Muscle of arm (tissue), 12 donors: ENCODE results near the gene NFIX. TPM values are rescaled to one million over a fixed set of nuclear protein-coding genes. Genes with fewer than 3 reads are reported as not detected.

Source experiments
- DNase-seq: peaks from one replicate; pipeline ENCODE4 v3.0.0-alpha.2; 2013
- polyA plus RNA-seq, 12 donors: library from polyadenylated mRNA; unstranded; fragments of 120-200 nt; gene quantifications; one replicate each; pipeline ENCODE4 v1.2.1, GENCODE V29; 2013; ENCODE audit not compliant: insufficient read length in 12 of 12

NFIX gene
- polyA plus RNA-seq, 12 donors = 73.2 to 280 (median 105) TPM

DNA sequence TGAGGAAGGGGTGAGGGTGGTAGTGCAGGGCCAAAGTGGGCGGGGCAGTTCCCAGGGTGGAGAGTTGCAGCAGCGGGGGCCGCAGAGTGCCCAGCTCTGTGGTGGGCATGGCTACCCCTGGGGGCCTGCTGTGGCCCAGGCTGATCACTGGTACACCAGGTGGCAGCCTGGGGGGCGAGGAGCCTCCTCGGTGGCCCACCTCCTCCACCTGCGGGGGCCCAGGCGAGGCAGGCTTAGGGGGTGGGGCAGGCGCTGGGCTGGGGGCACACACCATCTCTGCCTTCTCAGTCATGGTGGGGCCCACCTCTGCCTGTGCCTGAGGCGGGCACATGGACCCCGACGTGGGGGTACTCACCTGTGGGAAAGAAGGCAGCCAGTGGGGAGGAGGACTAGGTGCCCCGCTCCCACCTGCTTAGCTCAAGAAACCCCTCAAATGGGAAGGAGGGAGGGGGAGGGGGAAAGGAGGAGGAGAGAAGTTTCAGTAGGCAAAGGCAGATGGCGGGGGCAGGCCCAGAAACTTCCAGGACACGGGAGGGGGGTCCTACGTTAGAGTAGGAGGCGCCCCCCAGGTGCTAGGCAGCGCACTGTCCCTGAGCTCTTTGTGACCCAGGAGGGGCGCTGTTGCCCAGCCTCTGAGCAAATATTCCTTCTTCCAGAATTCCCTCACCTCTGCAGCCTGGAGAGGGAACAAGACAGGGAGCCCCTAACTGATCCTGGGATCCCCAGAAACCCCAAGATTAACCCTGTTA lies 105.7 kb downstream of the NFIX start:
- no peak for DNase-seq

DNA sequence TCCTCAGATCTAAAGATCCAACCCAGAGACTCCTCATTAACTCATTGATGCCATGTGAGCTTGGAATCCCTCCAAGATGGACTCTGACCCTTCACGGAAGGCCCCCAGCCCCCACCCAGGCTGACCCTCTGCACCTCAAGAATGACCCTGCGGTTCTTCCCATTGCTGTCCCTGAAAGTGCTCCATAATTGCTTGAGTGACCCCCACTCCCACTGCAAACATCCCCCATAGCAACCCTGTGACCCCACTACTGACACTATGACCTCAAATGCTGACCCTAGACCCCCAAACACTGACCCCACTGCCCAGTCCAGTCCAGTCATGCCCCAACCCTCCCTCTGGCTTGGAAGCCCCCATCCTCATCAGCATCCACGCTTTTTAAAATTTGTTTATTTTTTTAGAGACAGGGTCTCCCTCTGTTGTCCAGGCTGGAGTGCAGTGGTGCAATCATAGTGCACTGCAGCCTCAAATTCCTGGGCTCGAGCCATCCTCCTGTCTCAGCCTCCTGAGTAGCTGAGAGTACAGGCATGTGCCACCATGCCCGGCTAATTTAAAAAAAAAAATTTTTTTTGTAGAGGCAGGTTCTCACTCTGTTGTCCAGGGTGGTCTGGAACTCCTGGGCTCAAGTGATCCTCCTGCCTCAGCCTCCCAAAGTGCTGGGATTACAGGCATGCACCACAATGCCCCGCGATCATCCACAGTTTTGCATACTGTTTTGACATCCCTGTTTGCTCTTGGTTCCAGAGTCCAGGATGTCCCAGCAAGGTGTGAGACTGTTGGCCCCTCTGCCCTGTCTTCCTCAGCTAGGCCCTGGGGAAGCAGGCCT lies 106.5 kb downstream of the NFIX start:
- no peak for DNase-seq

DNA sequence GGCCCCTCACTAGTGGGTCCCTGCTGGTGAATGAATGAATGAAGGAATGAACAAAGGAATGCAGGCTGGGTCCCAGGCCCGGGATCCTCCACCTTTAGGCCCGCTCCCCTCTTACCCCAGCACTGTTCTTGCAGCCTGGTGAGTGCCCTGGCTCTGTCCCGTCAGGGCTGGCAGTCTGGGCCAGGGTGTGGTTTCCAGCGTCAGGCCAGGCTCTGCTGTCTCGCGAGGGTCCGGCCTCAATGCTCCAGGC lies 107.1 kb downstream of the NFIX start:
- no peak for DNase-seq

DNA sequence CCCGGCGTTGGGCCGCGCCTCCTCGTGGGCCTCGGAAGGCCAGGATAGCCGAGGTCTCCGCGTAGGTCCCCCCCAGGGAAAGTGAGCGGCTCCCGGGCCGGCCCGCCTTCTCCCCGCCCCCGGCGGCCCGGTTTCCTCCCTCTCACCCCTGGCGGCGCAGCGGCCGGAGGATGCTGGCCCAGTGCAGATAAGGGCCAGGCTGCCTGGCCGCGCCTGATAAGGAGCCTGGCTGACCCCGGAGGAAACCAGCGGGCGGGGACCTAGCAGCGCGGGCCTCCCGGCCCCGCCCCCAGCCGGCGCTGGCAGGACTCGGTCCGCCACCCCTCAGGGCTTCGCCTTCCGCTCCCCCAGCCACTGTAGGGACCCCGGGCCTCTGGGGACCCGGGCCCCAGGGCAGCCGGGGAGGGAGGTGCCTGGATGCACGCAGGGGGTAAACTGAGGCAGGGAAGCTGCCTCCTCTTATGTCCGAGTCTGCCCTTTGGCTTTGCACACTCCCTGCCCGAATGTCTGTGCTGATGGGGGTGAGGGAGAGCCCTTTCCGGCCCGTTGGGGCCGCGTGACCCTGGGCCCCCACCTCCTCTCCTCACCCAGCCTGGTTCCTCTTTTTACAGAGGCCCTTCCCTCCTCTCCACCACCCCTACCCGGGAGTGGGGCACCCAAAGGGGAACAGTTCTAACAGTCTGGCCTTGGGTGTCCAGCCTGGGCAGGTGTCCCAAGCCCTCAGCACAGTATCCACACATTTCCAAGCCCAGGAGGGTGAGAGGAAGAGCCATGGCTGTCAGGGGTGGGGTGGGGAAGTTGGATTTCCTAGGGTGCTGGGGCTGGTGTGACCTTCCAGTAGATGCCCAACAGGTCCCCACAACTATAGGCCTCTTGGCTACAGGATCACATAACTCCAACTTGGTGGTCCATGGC lies 107.6 kb downstream of the NFIX start, which contains the start of gene LYL1:
TSS of gene LYL1 (minus strand) at position 193 of the 915 bp plus-strand sequence. CDS start 1,687 bp downstream, outside the sequence.
- no peak for DNase-seq

DNA sequence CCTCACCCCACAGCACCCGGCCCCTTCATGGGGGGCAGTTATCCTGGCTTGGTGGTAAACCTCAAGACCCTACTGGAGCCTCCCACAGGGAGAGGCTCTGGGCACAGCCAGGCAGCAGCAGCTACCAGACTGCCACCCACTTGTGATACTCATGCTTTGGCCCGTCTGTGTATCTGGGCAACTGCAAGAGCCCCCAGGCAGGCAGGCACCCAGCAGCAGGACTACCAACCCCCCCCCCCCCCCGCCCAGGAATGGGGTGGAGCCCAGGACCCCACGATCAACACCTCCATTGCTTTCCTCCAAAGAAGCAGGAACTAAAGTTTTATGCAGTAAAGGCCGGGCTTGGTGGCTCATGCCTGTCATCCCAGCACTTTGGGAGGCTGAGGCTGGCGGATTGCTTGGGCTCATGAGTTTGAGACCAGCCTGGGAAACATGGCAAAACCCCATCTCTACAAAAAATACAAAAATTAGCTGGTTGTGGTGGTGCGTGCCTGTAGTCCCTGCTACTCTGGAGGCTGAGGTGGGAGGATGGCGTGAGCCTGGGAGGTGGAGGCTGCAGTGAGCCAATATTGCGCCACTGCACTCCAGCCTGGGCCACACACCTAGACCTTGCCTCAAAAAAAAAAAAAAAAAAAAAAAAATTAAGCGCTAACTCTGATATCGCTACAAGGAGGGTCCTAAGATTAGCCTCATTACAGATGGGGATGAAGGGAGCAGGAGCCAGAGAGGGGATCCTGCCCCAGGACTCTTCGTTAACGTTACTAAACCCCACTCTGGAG lies 108.5 kb downstream of the NFIX start:
- no peak for DNase-seq

DNA sequence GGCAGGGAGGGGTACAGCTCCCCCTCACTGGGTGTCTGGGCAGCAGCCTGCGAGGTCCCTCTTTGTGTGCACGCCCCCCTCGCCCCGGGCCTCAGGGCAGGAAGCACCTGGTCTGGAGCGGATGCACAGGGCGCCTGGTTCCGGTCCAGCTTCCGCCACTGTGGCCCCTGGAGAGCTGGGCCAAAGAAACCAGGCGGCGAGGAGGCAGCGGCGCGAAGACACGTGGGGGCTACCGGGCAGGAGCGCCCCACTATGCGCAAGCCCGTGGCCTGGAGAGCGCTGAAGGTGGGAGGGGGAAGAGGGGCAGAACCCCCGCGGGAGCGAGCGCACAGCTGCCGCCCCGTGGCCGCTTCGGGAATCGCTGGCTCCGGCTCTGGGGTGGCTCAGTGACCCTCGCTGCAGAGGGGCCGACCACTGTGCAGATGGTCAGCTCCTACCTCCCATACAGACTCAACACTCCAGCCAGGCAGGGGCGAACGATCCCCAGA lies 109.1 kb downstream of the NFIX start:
- DNase-seq = no peak

DNA sequence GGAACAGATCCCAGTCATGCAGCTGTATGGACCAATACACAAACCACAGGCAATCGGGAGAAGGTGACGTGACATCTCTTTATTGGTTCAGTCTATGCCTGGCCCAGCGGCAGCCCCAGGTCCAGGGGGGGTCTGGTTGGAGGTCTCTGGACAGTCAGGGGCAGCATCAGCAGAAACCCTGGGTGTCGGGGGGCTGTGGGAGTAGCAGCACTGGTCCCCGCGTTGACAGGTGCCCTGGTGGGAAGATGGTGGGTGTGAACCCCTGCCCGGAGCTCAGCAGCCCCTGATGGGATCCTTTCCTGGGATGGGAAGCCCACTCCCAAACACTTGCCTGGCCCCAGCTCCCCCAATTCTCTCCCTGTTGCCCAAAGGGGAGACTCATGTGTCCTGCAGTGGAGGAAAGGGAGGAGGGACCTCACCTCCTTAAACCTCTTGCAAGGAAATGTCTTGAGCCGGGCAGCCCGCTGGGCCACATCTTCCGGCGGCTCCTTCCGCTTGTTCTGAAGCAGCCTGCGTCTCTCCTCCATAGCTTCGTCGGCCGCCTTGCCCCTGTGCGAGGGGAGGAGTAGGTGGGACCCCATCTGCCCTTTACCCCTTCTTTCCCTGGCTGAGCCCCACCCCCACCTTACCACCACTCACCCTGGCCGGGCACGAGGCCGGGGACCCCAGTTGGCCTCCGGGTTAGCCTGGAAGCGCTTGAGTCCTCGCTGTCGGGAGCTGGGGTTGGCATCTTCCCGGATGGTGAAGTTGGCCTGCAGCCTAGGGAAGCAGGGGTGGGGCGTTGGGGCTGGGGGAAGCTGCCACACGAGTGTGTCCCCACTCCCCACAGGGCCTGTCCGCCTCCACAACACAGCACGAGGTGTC lies 109.8 kb downstream of the NFIX start:
- no peak for DNase-seq

DNA sequence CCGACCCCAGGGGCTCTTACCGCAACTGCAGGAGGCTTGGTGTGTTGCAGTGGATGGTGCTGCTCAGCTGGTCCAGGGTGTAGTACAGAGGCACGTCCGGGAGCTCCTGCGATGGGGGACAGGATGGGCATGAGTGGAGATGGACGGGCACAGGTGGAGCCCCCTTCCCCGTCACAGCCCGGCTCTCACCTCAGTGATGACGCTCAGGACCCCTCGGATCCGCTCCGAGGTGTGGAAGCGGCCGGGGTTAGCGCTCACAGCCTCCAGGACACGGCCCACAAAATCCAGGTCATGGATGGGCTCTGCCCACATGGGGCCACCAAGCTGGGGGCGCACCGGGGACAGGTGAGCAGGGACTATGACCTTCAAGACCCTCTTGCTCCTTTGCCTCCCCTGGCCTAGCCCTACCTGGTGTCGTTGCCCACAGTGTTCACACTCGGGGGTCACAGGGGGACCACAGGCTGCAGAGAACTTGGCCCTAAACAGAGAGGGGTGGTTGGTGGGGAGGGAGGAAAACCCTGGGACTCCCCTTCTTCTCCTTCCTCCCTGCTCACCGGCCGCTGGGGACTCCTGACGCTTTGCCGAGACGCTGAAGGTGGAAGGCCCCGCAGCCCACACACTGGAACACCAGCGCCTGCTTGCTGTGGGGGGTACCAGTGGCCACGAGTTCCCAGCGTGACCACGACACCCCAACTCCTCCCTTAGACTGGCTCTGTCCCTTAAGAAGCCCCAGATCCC lies 114.3 kb downstream of the NFIX start:
- no peak for DNase-seq

DNA sequence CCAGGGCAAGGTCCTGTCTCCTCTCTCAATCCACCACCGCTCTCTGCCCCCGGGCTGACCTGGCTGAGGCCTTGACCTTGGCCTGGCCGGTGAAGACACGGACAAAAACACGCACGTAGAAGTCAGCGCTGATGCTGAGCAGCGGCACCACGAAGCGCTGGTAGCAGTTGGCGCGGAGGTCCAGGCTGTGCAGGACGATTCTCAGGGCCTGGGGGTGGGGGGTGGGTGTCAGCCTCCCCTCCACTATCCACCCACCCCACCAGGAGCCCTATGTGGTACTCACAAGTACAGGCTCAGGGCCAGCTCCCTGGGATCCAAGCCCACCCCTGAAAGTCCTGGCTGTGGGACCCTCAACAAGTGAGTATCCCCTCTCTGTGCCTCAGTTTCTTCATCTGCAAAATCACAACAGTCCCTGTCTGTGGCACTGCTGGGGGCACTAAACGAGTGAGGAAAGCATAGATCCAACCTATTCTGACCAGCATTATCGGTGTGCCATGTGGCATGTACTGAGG lies 114.9 kb downstream of the NFIX start:
- DNase-seq = no peak

DNA sequence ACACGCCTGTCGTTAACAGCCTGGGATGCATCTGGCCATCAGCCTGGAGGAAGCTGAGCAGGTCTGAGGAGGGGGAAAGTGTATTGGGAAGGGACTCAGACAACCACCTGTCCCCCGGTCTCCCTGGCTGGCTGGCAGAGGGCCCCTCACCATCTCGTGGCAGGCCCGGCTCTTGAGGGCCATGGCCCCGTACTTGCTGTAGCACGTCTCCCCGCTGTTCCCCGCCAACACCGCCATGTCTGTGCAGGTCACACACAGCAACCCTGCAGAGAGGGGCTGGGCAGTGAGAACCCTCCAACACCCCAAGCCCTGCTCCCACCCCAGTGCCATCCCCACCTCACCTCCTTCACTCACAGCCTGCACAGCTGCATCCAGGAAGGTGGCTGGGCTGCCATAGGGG lies 117.3 kb downstream of the NFIX start:
- no peak for DNase-seq

DNA sequence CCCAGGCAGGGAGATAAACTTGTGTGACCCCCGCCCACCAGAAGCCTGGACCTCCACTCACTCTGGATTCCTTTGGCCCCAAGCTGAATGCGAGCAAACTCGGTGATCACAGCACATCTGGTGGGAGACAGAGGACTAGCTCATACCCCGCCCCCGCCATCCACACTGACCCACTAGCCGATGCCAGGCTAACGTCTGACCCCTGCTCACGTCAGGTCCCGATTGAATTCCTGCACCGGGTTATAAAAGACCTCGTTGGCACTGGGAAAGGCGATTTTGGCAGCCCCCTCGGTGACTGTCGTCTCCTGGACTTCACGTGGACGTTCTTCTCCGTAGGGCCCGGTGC lies 120.6 kb downstream of the NFIX start:
- no peak for DNase-seq

DNA sequence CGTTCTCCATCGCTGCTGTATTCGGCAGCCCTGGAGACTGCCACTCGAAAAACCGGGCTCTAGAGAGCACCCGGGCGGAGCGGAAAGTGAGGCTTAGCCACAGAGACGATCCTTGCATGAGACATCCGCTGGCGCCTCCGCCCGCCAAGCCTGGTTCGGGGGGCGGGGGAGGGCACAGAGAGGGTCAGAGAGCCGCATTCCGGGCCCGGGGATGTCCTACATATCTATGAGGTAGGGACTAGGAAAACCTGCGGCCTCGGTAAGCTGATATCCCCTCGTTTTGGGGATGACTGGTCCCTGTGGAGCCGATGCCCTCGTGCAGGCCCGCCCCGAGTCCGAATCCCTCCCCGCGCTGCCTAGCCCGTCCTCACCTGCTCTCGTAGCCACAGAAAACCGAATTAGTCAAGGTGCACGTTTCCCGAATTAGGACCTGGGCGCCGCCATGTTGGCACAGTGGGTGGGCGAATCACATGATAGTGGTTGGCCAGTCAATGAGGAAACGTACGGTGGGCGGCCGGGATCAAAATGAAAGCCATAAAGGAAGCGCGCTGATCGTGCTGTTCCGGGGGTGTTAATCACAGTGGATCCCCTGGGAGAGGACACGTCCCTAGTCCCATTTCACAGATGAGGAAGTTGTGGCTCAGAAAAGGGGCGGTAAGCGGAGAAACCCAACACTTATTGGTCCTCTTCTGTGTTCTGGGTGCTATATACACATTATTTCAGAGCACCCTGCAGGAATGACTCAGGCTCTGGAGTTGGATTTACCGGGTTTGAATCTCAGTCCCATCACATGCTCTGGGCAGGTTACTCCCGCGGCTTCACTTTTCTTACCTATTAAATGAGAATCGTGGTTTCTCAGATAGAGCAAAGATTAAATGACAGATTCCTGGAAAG lies 121.3 kb downstream of the NFIX start, which contains the start of gene TRMT1:
TSS of gene TRMT1 (minus strand) at position 459 of the 894 bp plus-strand sequence. CDS start at position 118, 341 bp downstream.
- peak; percentile 93 for DNase-seq

DNA sequence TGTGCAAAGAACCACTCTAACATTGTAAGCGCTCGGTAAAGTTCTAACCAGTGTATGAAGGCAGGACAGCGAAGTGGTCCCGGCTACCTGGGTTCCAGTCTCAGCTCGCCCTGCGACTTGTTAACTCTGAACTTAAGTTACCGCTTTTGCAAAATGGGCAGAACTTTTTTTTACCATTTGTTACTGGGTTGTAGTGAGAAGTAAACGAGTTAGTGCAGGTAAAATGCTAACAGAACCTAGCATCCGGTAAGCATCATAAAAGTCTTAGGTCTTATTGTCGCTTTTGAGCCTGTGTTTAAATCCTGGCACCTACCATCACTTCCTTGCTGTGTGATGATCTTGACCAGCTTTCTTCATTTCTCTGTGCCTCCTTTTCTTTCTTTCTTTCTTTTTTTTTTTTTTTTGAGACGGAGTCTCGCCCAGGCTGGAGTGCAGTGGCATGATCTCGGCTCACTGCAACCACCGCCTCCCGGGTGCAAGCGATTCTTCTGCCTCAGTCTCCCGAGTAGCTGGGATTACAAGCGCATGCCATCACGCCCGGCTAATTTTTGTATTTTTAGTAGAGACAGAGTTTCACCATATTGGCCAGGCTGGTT lies 122.0 kb downstream of the NFIX start:
- no peak for DNase-seq

DNA sequence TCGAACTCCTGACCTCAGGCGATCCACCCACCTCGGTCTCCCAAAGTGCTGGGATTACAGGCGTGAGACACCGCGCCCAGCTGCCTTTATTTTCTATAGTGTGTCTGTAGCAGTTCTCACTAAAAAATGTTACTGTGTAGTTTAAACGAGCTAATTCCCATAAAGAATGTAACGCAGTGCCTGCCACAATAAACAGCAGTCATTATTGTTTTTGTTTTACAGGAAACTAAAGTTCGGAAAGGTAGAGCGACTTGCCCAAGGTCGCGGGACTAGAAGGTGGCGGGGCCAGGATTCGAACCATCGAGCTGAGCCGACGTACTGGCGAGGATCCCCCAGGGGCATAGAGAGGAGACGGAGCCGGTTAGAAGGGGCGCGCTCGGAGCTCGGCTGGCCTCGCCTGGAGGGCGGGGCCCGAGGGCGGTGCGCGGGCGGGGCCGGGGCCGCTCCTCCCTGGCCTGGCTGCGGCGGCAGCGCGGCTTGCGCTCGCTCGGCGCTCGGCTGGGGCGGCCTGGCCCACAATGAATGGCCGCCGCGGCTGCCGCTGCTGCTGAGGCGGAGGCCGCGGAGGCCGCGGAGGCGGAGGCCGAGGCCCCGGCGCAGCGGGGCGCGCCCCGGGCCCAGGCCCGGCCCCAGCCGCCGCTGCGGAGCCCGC lies 122.6 kb downstream of the NFIX start, which contains the start of gene NACC1:
TSS of gene NACC1 (plus strand) at position 493 of the 652 bp plus-strand sequence. CDS start 16,944 bp downstream, outside the sequence.
- DNase-seq = peak; percentile 86

DNA sequence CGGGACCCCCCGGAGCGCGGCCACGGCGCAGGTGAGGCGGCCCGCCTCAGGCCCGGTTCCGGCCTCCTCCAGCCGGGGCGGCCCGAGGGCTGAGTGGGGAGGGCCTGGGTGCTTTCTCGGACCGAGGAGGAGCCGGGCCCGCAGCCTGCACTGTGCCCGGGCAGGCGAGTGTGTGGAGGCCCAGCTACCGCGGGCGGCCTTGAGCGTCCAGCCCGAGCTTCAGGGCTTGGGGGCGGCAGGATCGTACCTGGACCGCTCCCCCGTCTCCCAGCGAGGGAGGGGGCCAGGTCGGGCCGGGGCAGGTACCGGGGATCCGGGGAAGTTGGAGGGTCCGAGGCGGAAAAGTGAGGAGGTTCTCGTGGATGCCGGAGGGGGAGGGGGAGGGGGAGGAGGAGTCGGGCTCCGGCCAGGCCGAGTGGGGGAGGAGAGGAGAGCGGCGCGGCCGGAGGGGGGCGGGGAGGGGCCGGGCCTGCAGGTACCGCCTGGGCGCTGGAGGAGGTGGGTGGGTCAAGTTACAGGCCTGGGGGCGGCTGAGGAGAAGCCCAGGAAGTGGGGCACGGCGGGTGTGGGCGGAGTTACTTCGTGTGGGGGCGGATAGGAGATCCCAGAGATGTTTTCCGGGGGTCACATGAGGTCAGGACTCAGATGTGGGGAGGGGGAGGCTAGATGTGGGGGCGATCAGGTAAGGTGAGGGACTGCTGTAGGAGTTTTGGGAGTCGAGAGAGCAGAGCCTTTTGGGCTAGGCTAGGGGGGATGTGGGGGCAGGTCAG lies 123.3 kb downstream of the NFIX start:
- no peak for DNase-seq

DNA sequence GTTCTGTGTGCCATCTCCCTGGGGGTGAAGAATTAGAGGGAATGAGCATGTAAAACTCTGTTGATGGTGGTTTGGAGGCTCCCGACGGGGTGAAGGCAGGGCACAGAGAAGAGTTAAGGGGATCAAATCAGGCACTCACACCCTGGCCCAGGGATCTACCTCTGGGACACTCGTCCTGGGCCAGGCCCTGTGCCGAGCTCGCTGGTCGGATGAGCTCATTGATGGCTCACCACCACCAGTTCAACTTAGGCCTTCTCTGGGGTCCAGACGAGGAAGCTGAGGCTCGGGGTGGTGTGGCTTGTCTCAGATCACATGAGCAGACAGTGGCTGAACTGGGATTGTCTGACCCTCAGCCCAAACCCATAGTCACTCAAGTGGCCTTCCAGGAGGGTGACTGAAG lies 124.4 kb downstream of the NFIX start:
- DNase-seq = no peak
